H1 (cell line): ENCODE data around the gene THAP5. TPM values are rescaled to one million over a fixed set of nuclear protein-coding genes. Genes with fewer than 3 reads are reported as not detected.

Source experiments
- CTCF ChIA-PET: fragments of 300-600 bp; sonication (Branson Sonifier 250); formaldehyde crosslinking; loops from one replicate; lab custom pipeline; 2021; ENCODE audit not compliant: partially characterized antibody; lab: Charles Lee
- POLR2A ChIA-PET: fragments of 300-600 bp; sonication (Branson Sonifier 250); formaldehyde crosslinking; loops from one replicate; lab custom pipeline; 2021; ENCODE audit warnings: inconsistent platforms; ENCODE audit not compliant: partially characterized antibody; lab: Charles Lee
- DNase-seq, 2 experiments: peaks; one replicate each; pipeline versions ENCODE4 v3.0.0 to v3.0.0-alpha.2; 2010 to 2022; ENCODE audit warnings: low spot score in 2 of 2, low read depth in 1 of 2, mixed read lengths in 1 of 2
- FAIRE-seq: peaks from 2 replicates; lab custom pipeline; 2011; peaks lifted over from hg19 to GRCh38; lab: Jason Lieb, UNC
- H2AFZ ChIP-seq: 2 replicates; pipeline ENCODE4 v1.8.1; 2012; ENCODE audit warnings: low read length, inconsistent platforms
- H2AK5ac ChIP-seq: 2 replicates; pipeline ENCODE4 v1.6.1; 2013; ENCODE audit warnings: low read depth, low read length
- H2BK120ac ChIP-seq: replicated peaks from 2 replicates; pipeline ENCODE3; 2013; ENCODE audit warnings: low read depth, low read length, inconsistent platforms
- H2BK12ac ChIP-seq: 2 replicates; pipeline ENCODE4 v1.6.1; 2013; ENCODE audit warnings: low read depth, low read length
- H2BK15ac ChIP-seq: 2 replicates; pipeline ENCODE4 v1.6.1; 2013; ENCODE audit warnings: low read length
- H2BK20ac ChIP-seq: 2 replicates; pipeline ENCODE4 v1.6.1; 2013; ENCODE audit warnings: low read length
- H2BK5ac ChIP-seq: 2 replicates; pipeline ENCODE4 v1.6.1; 2013; ENCODE audit warnings: low read depth, low read length
- H3K14ac ChIP-seq: 2 replicates; pipeline ENCODE4 v1.6.1; 2013; ENCODE audit warnings: inconsistent platforms; ENCODE audit not compliant: insufficient read length
- H3K18ac ChIP-seq: 2 replicates; pipeline ENCODE4 v1.6.1; 2013; ENCODE audit warnings: low read length; ENCODE audit errors: extremely low read depth
- H3K23ac ChIP-seq: 2 replicates; pipeline ENCODE4 v1.6.1; 2013; ENCODE audit warnings: inconsistent platforms; ENCODE audit not compliant: insufficient read length
- H3K23me2 ChIP-seq: 2 replicates; pipeline ENCODE4 v1.6.1; 2013; ENCODE audit warnings: low read depth, low read length
- H3K27ac ChIP-seq: 2 replicates; pipeline ENCODE4 v1.6.1; 2011; ENCODE audit warnings: low read depth, low read length, inconsistent platforms
- H3K27me3 ChIP-seq, 4 experiments: replicated peaks in 1 of 4; 1 replicate in 1 of 4; 2 replicates in 3 of 4; pipeline versions ENCODE4 v1.6.1 to v1.8.1; 2011 to 2013; ENCODE audit warnings: low read length in 3 of 4, mild to moderate bottlenecking in 3 of 4, inconsistent platforms in 2 of 4, mixed read lengths in 2 of 4, moderate library complexity in 1 of 4; ENCODE audit not compliant: control insufficient read depth in 3 of 4, insufficient read depth in 3 of 4; ENCODE audit errors: extremely low read depth in 1 of 4
- H3K36me3 ChIP-seq, 4 experiments: 2 replicates each; pipeline versions ENCODE4 v1.6.1 to v1.8.1; 2011 to 2013; ENCODE audit warnings: mild to moderate bottlenecking in 4 of 4, low read length in 3 of 4, moderate library complexity in 2 of 4, control low read depth in 1 of 4, inconsistent platforms in 1 of 4; ENCODE audit not compliant: insufficient read depth in 4 of 4, control insufficient read depth in 2 of 4
- H3K4ac ChIP-seq: replicated peaks from 2 replicates; pipeline ENCODE3; 2013; ENCODE audit warnings: low read length, low read depth, mixed read lengths, inconsistent platforms; ENCODE audit not compliant: insufficient read length
- H3K4me1 ChIP-seq, 4 experiments: replicated peaks in 1 of 4; 1 replicate in 1 of 4; 2 replicates in 3 of 4; pipeline versions ENCODE4 v1.6.1 to v1.8.1; 2011 to 2013; ENCODE audit warnings: low read length in 3 of 4, inconsistent platforms in 2 of 4, mixed read lengths in 1 of 4; ENCODE audit not compliant: insufficient read depth in 4 of 4, control insufficient read depth in 3 of 4
- H3K4me2 ChIP-seq, 2 experiments: 2 replicates each; pipeline versions ENCODE4 v1.6.1 to v1.8.1; 2011 to 2013; ENCODE audit warnings: low read depth in 2 of 2, low read length in 2 of 2, control low read depth in 1 of 2, inconsistent platforms in 1 of 2, mild to moderate bottlenecking in 1 of 2; ENCODE audit not compliant: insufficient read depth in 1 of 2
- H3K4me3 ChIP-seq, 4 experiments: fragments of 200-600, 300-600 bp in 1 of 4; sonication (generic), shearing (Covaris generic), sonication (Bioruptor Twin) in 1 of 4; 2 replicates each; pipeline versions ENCODE4 v1.5.1 to v1.8.1; 2011 to 2016; ENCODE audit warnings: low read length in 4 of 4, low read depth in 3 of 4, control low read depth in 2 of 4, inconsistent platforms in 2 of 4, mild to moderate bottlenecking in 2 of 4, mixed read lengths in 1 of 4, moderate library complexity in 1 of 4; ENCODE audit not compliant: insufficient read depth in 2 of 4; ENCODE audit errors: extremely low read depth in 1 of 4
- H3K56ac ChIP-seq: replicated peaks from 2 replicates; pipeline ENCODE3; 2013; ENCODE audit warnings: low read depth, mild to moderate bottlenecking, mixed read lengths, low read length, inconsistent platforms; ENCODE audit not compliant: insufficient read length
- H3K79me1 ChIP-seq: 2 replicates; pipeline ENCODE4 v1.6.1; 2013; ENCODE audit warnings: low read depth, low read length, control low read depth
- H3K79me2 ChIP-seq, 2 experiments: 2 replicates each; pipeline versions ENCODE4 v1.6.1 to v1.8.1; 2012 to 2013; ENCODE audit warnings: low read length in 2 of 2, mild to moderate bottlenecking in 2 of 2, inconsistent platforms in 1 of 2; ENCODE audit not compliant: insufficient read depth in 2 of 2, control insufficient read depth in 1 of 2
- H3K9ac ChIP-seq, 4 experiments: replicated peaks in 1 of 4; 1 replicate in 1 of 4; 2 replicates in 3 of 4; pipeline versions ENCODE4 v1.6.1 to v1.8.1; 2011 to 2013; ENCODE audit warnings: low read depth in 3 of 4, low read length in 3 of 4, control low read depth in 2 of 4, mild to moderate bottlenecking in 2 of 4, moderate library complexity in 2 of 4, inconsistent platforms in 1 of 4; ENCODE audit errors: extremely low read depth in 1 of 4
- H3K9me3 ChIP-seq, 2 experiments: 2 replicates each; pipeline versions ENCODE4 v1.6.1 to v1.8.1; 2012 to 2013; ENCODE audit warnings: mild to moderate bottlenecking in 2 of 2, moderate library complexity in 2 of 2, control low read depth in 1 of 2, inconsistent platforms in 1 of 2, low read depth in 1 of 2, low read length in 1 of 2, mixed read lengths in 1 of 2; ENCODE audit not compliant: insufficient read depth in 2 of 2
- H4K20me1 ChIP-seq, 2 experiments: replicated peaks in 1 of 2; 2 replicates each; pipeline versions ENCODE3 to v1.8.1; 2011 to 2013; ENCODE audit warnings: inconsistent platforms in 2 of 2, low read length in 2 of 2, mild to moderate bottlenecking in 1 of 2; ENCODE audit not compliant: insufficient read depth in 2 of 2, control insufficient read depth in 1 of 2
- H4K5ac ChIP-seq: 2 replicates; pipeline ENCODE4 v1.6.1; 2013; ENCODE audit warnings: low read length, low read depth, mixed read lengths, inconsistent platforms; ENCODE audit not compliant: insufficient read length
- H4K8ac ChIP-seq: 2 replicates; pipeline ENCODE4 v1.8.0; 2013; ENCODE audit warnings: mild to moderate bottlenecking, moderate library complexity, low read length, inconsistent platforms; ENCODE audit not compliant: insufficient read depth; ENCODE audit errors: extremely low read depth
- H4K91ac ChIP-seq: replicated peaks from 2 replicates; pipeline ENCODE3; 2013; ENCODE audit warnings: low read length, mixed read lengths, inconsistent platforms; ENCODE audit not compliant: insufficient read length
- BRCA1 ChIP-seq: IDR thresholded peaks from 2 replicates; pipeline ENCODE4 v1.6.1; 2012; ENCODE audit warnings: low read depth, low read length, improper control_type of control experiment
- CTBP2 ChIP-seq: IDR thresholded peaks from 2 replicates; pipeline ENCODE4 v1.7.0; 2011; ENCODE audit warnings: borderline replicate concordance, mild to moderate bottlenecking, moderate library complexity, mixed read lengths, low read length; ENCODE audit not compliant: insufficient read depth, insufficient read length
- EZH2 ChIP-seq: fragments of 200-600 bp; sonication (generic); IDR thresholded peaks from 2 replicates; pipeline ENCODE4 v1.7.1; 2012; ENCODE audit warnings: low read depth, mild to moderate bottlenecking, moderate library complexity, low read length, inconsistent platforms; ENCODE audit not compliant: severe bottlenecking
- PHF8 ChIP-seq: fragments of 200-600 bp; sonication (generic); conservative IDR thresholded peaks from 2 replicates; pipeline ENCODE4 v1.7.1; 2012; ENCODE audit warnings: low read depth, mild to moderate bottlenecking, inconsistent platforms, low read length, moderate library complexity
- RAD21 ChIP-seq, 2 experiments: IDR thresholded peaks in 1 of 2; conservative IDR thresholded peaks in 1 of 2; 2 replicates each; pipeline ENCODE4 v1.6.1; 2011; ENCODE audit warnings: low read depth in 2 of 2, low read length in 2 of 2, improper control_type of control experiment in 1 of 2, inconsistent platforms in 1 of 2, mild to moderate bottlenecking in 1 of 2, moderate library complexity in 1 of 2
- RFX5 ChIP-seq: IDR thresholded peaks from 2 replicates; pipeline ENCODE4 v1.6.1; 2011; ENCODE audit warnings: low read depth, low read length, improper control_type of control experiment, borderline replicate concordance
- SAP30 ChIP-seq: fragments of 300-600 bp; sonication (generic); IDR thresholded peaks from 2 replicates; pipeline ENCODE4 v1.7.1; 2012; ENCODE audit warnings: low read length, moderate library complexity, mild to moderate bottlenecking, inconsistent platforms; ENCODE audit not compliant: insufficient read depth, insufficient replicate concordance
- SIRT6 ChIP-seq: IDR thresholded peaks from one replicate; pipeline ENCODE4 v1.7.1; 2012; ENCODE audit warnings: low read length, inconsistent platforms
- SP2 ChIP-seq: IDR thresholded peaks from 2 replicates; pipeline ENCODE4 v1.6.1; 2012; ENCODE audit warnings: mild to moderate bottlenecking, low read length, inconsistent platforms
- TEAD4 ChIP-seq: IDR thresholded peaks from 2 replicates; pipeline ENCODE4 v1.6.1; 2012; ENCODE audit warnings: low read depth, low read length, inconsistent platforms, mixed read lengths
- WGBS, 2 experiments: shearing (Covaris generic) in 1 of 2; methylation state at CpG; one replicate each; pipeline versions ENCODE4 v1.1.6 to v1.1.7; 2013 to 2015; ENCODE audit warnings: low lambda C conversion rate in 2 of 2, mixed read lengths in 2 of 2, inconsistent platforms in 1 of 2, low coverage in 1 of 2, missing lambda C conversion rate in 1 of 2; ENCODE audit not compliant: insufficient replicate concordance in 2 of 2, insufficient coverage in 1 of 2, insufficient read length in 1 of 2; ENCODE audit errors: extremely low coverage in 1 of 2, missing lambda C conversion rate in 1 of 2; 5-methylcytosine and 5-hydroxymethylcytosine counted together
- polyA plus RNA-seq, 7 experiments: library from polyadenylated mRNA; depleted of rRNA in 3 of 7; stranded (reverse) in 5 of 7; unstranded in 2 of 7; fragments of >200 nt in 5 of 7; fragments of 200-250 nt in 2 of 7; gene quantifications; 1 replicate in 5 of 7; 2 replicates in 1 of 7; 4 replicates in 1 of 7; pipeline versions ENCODE4 v1.2.1 to v1.2.3, GENCODE V29; 2011 to 2013; ENCODE audit warnings: missing spikeins in 2 of 7, mixed read lengths in 2 of 7
- total RNA-seq: library from RNA; stranded (reverse); fragmentation: NEBNext Ultra II Directional; extraction: Animal tissue kit (Norgen Biotek cat#: 25700); gene quantifications from 2 replicates; pipeline ENCODE4 v1.2.1, GENCODE V29; 2021
- TF ChIP-seq, protein P1 (sequence below): IDR thresholded peaks from 2 replicates; pipeline ENCODE4 v1.6.1; 2012; ENCODE audit warnings: low read length, inconsistent platforms
- TF ChIP-seq, protein P2 (sequence below): IDR thresholded peaks from 2 replicates; pipeline ENCODE4 v1.6.1; 2012; ENCODE audit warnings: inconsistent platforms

THAP5 gene
- total and polyA plus RNA-seq, 2 of the 8 experiments (the other 6 are each of a cell fraction or from before 2014, with no cell fraction given): 3.9 to 24.2 TPM

DNA sequence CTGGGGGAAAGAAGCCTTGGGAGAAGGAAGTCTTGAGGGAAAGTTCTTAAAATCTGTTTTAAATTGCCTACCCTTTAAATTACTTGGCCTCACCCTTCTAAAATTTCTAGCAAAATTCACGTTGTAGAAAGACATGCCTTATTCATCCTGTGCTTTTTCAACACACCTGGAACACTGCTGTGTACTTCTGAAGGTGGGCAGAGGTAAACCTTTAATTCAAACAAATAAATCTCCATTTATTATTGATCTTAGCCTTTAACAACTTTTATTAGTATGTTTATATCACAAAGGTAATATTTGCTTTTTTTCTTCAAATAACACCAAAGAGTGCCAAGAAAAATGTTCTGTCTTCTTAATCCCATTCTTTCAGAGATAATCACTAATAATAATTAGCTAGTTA lies 30.9 kb upstream of the THAP5 start:
- Histone ChIP-seq H4K20me1 (no peaks in the 10 kb centered on the region), H3K56ac (no peak overlapping the region), H4K8ac (no peak overlapping the region), H2AFZ (no peak overlapping the region), H2BK120ac (no peak overlapping the region), H3K23ac (no peak overlapping the region), H2BK12ac (no peak overlapping the region), H4K5ac (no peak overlapping the region), H2BK15ac (no peak overlapping the region), H3K27ac (no peak overlapping the region), H3K79me1 (no peaks in the 10 kb centered on the region), H3K23me2 (no peaks in the 10 kb centered on the region), H3K79me2 (no peaks in the 10 kb centered on the region), H3K4ac (no peak overlapping the region), H2AK5ac (no peak overlapping the region), H3K4me2 (no peak overlapping the region), H3K4me3 (no peak overlapping the region), H3K4me1 (peaks cover 0 to 1% (median 0%) of the 10 kb centered on the region in 4 experiments; a peak in 2 of 7 replicates), H2BK20ac (no peak overlapping the region), H3K14ac (no peak overlapping the region), H4K91ac (no peak overlapping the region), H3K18ac (no peak overlapping the region), H3K9me3 (no peaks in the 10 kb centered on the region), H2BK5ac (no peak overlapping the region), H3K9ac (no peak overlapping the region), H3K36me3 (no peaks in the 10 kb centered on the region), H3K27me3 (no peaks in the 10 kb centered on the region)
- FAIRE-seq (no peak), DNase-seq (no peak)
- ChIA-PET CTCF (interaction anchor here (1.4 kb wide), 1 partner anchor 9 kb away, joined by 4 read pairs; no protein-coding TSS in a partner anchor), POLR2A (no interaction called here)
- 88% methylated on average over 1 of the region's 1 CpG; no CpG with 5 or more reads in 1 of the 2 experiments for WGBS, 2 experiments
- TF ChIP-seq EZH2 (no peak), RFX5 (no peak), TEAD4 (no peak), BRCA1 (no peak), CTBP2 (no peak), SAP30 (no peak), SP2 (no peak), RAD21 (IDR thresholded peaks at IDR 0.05 in 1 of 2, conservative IDR thresholded peaks at IDR 0.05 in 1 of 2; ENCODE audit: low read depth in 2 of 2, low read length in 2 of 2) (no peak), SIRT6 (no peak), PHF8 (no peak)
- TF ChIP-seq, protein P1, sequence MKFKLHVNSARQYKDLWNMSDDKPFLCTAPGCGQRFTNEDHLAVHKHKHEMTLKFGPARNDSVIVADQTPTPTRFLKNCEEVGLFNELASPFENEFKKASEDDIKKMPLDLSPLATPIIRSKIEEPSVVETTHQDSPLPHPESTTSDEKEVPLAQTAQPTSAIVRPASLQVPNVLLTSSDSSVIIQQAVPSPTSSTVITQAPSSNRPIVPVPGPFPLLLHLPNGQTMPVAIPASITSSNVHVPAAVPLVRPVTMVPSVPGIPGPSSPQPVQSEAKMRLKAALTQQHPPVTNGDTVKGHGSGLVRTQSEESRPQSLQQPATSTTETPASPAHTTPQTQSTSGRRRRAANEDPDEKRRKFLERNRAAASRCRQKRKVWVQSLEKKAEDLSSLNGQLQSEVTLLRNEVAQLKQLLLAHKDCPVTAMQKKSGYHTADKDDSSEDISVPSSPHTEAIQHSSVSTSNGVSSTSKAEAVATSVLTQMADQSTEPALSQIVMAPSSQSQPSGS: no peak
- TF ChIP-seq, protein P2, sequence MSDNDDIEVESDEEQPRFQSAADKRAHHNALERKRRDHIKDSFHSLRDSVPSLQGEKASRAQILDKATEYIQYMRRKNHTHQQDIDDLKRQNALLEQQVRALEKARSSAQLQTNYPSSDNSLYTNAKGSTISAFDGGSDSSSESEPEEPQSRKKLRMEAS: no peak
